Endothelial cell of umbilical vein (primary cell): Measurements from ENCODE around the gene ARV1. TPM values are rescaled to one million over a fixed set of nuclear protein-coding genes. Genes with fewer than 3 reads are reported as not detected.

ENCODE experiments used
- BruUV-seq: library from RNA; stranded (reverse); fragments of 400-500 nt; replicated peaks from 2 replicates; lab custom pipeline; 2021; lab: Mats Ljungman, UMichigan
- CTCF ChIA-PET: fragments of 300-600, 350-600 bp; sonication (Branson Sonifier 250); formaldehyde crosslinking; loops from one replicate; lab custom pipeline; 2021; ENCODE audit warnings: antibody characterized with exemption, inconsistent platforms; lab: Charles Lee
- POLR2A ChIA-PET: fragments of 300-600, 350-600 bp; sonication (Branson Sonifier 250); formaldehyde crosslinking; loops from one replicate; lab custom pipeline; 2021; ENCODE audit warnings: antibody characterized with exemption, inconsistent platforms; lab: Charles Lee
- DNase-seq: peaks from one replicate; pipeline ENCODE4 v3.0.0-alpha.2; 2011; ENCODE audit warnings: low read depth, low spot score
- FAIRE-seq: peaks from 2 replicates; lab custom pipeline; 2011; peaks lifted over from hg19 to GRCh38; lab: Jason Lieb, UNC
- H2AFZ ChIP-seq: 2 replicates; pipeline ENCODE4 v1.6.0; 2012; ENCODE audit warnings: low read depth, low read length, control low read depth, inconsistent platforms
- H3K27ac ChIP-seq: 2 replicates; pipeline ENCODE4 v1.5.1; 2011; ENCODE audit warnings: low read depth, mild to moderate bottlenecking, control low read depth, low read length, moderate library complexity; ENCODE audit not compliant: insufficient read depth
- H3K27me3 ChIP-seq, 2 experiments: 2 replicates each; pipeline versions ENCODE4 v1.6.0 to v1.6.1; 2011; ENCODE audit warnings: low read length in 2 of 2, mixed read lengths in 1 of 2; ENCODE audit not compliant: control insufficient read depth in 2 of 2, insufficient read depth in 2 of 2
- H3K36me3 ChIP-seq, 2 experiments: 2 replicates in 1 of 2; 3 replicates in 1 of 2; pipeline ENCODE4 v1.5.1; 2011; ENCODE audit warnings: low read length in 2 of 2, mild to moderate bottlenecking in 1 of 2, moderate library complexity in 1 of 2; ENCODE audit not compliant: control insufficient read depth in 2 of 2, insufficient read depth in 2 of 2; ENCODE audit errors: extremely low read depth in 1 of 2
- H3K4me1 ChIP-seq: 3 replicates; pipeline ENCODE4 v1.5.1; 2011; ENCODE audit warnings: mild to moderate bottlenecking, low read length; ENCODE audit not compliant: control insufficient read depth, insufficient read depth; ENCODE audit errors: extremely low read depth
- H3K4me2 ChIP-seq: 2 replicates; pipeline ENCODE4 v1.6.1; 2011; ENCODE audit warnings: low read length, control low read depth, mixed read lengths; ENCODE audit not compliant: insufficient read depth
- H3K4me3 ChIP-seq, 3 experiments: fragments of 200-600 bp in 1 of 3; sonication (generic), shearing (Covaris generic) in 1 of 3; replicated peaks in 1 of 3; 2 replicates each; pipeline ENCODE4 v1.5.1; 2011 to 2016; ENCODE audit warnings: control low read depth in 3 of 3, low read length in 3 of 3, mild to moderate bottlenecking in 2 of 3, inconsistent platforms in 1 of 3, low read depth in 1 of 3, moderate library complexity in 1 of 3; ENCODE audit not compliant: insufficient read depth in 1 of 3
- H3K79me2 ChIP-seq: 2 replicates; pipeline ENCODE4 v1.6.0; 2012; ENCODE audit warnings: low read length, inconsistent platforms; ENCODE audit not compliant: control insufficient read depth, insufficient read depth
- H3K9ac ChIP-seq: replicated peaks from 2 replicates; pipeline ENCODE3; 2011; ENCODE audit warnings: low read length, control low read depth; ENCODE audit not compliant: insufficient read depth; ENCODE audit errors: extremely low read depth
- H3K9me1 ChIP-seq: replicated peaks from 3 replicates; pipeline ENCODE4 v1.6.0; 2011; ENCODE audit warnings: mild to moderate bottlenecking, low read length; ENCODE audit not compliant: control insufficient read depth, insufficient read depth; ENCODE audit errors: extremely low read depth
- H3K9me3 ChIP-seq: replicated peaks from 2 replicates; pipeline ENCODE4 v1.5.1; 2012; ENCODE audit warnings: low read length, inconsistent platforms; ENCODE audit not compliant: control insufficient read depth, insufficient read depth
- H4K20me1 ChIP-seq: replicated peaks from 2 replicates; pipeline ENCODE3; 2011; ENCODE audit warnings: mild to moderate bottlenecking, low read length; ENCODE audit not compliant: control insufficient read depth, insufficient read depth; ENCODE audit errors: extremely low read depth
- CTCF ChIP-seq, 2 donors: IDR thresholded peaks; 1 replicate in 1 of 2; 2 replicates in 1 of 2; pipeline ENCODE4 v1.5.1; 2011; ENCODE audit warnings: low read length in 2 of 2, mild to moderate bottlenecking in 2 of 2, moderate library complexity in 2 of 2, control low read depth in 1 of 2, inconsistent platforms in 1 of 2, low read depth in 1 of 2; ENCODE audit not compliant: insufficient read depth in 1 of 2; ENCODE audit errors: extremely low read depth in 1 of 2
- EZH2 ChIP-seq: IDR thresholded peaks from 2 replicates; pipeline ENCODE4 v1.6.1; 2012; ENCODE audit warnings: borderline replicate concordance, low read depth, mild to moderate bottlenecking, moderate library complexity, low read length, inconsistent platforms; ENCODE audit not compliant: severe bottlenecking
- FOS ChIP-seq: IDR thresholded peaks from 2 replicates; pipeline ENCODE4 v1.6.1; 2011; ENCODE audit warnings: mild to moderate bottlenecking, low read length, moderate library complexity, borderline replicate concordance; ENCODE audit not compliant: insufficient read depth
- GATA2 ChIP-seq: IDR thresholded peaks from 2 replicates; pipeline ENCODE4 v1.7.0; 2011; ENCODE audit warnings: low read depth, mild to moderate bottlenecking, moderate library complexity, mixed read lengths, low read length; ENCODE audit not compliant: insufficient read length, insufficient read depth
- JUN ChIP-seq: IDR thresholded peaks from 2 replicates; pipeline ENCODE4 v1.6.1; 2011; ENCODE audit warnings: borderline replicate concordance, low read depth; ENCODE audit not compliant: insufficient read length, insufficient read depth
- MAX ChIP-seq: IDR thresholded peaks from 2 replicates; pipeline ENCODE4 v1.6.1; 2011; ENCODE audit not compliant: insufficient read depth, insufficient read length
- MYC ChIP-seq: IDR thresholded peaks from one replicate; pipeline ENCODE4 v1.6.1; 2011; ENCODE audit warnings: mild to moderate bottlenecking, low read depth, low read length
- POLR2A ChIP-seq: IDR thresholded peaks from 2 replicates; pipeline ENCODE4 v1.6.1; 2012; ENCODE audit warnings: low read depth, mild to moderate bottlenecking, control low read depth, low read length
- POLR2AphosphoS5 ChIP-seq: IDR thresholded peaks from 2 replicates; pipeline ENCODE4 v1.6.1; 2012; ENCODE audit warnings: low read depth, mild to moderate bottlenecking, control low read depth, low read length, moderate library complexity; ENCODE audit not compliant: insufficient read depth
- dilution Hi-C: fragments of 300-500 bp; cut with MboI; formaldehyde crosslinking; loops from one replicate; pipeline ENCODE4 v1.15.0; 2019; ENCODE audit warnings: low sequenced_read_pairs; ENCODE audit not compliant: extremely low pct_ligation_motif_present
- intact Hi-C: fragments of 100-400 bp; cut with micrococcal nuclease; formaldehyde crosslinking; loops from one replicate; pipeline ENCODE4 v1.10.0; 2022
- polyA plus RNA-seq, 4 experiments: library from polyadenylated mRNA; depleted of rRNA in 3 of 4; stranded (reverse) in 3 of 4; unstranded in 1 of 4; fragments of >200 nt; gene quantifications; 2 replicates each; pipeline versions ENCODE4 v1.2.1 to v1.2.3, GENCODE V29; 2011 to 2012; ENCODE audit warnings: missing spikeins in 1 of 4
- total RNA-seq: library from RNA; stranded (reverse); gene quantifications from 2 replicates; pipeline ENCODE4 v1.2.3, GENCODE V29; 2021

Gene ARV1
- total and polyA plus RNA-seq, 2 donors (not counting 3 experiments of a cell fraction or from before 2014, with no cell fraction given): 10.7 to 14.0 TPM

- Histone ChIP-seq H3K27ac (no peak overlapping the region), H3K36me3 (no peaks in the 10 kb centered on the region), H3K27me3 (no peaks in the 10 kb centered on the region), H2AFZ (no peak overlapping the region), H3K9me1 (no peaks in the 10 kb centered on the region), H3K9me3 (no peaks in the 10 kb centered on the region), H3K4me2 (no peak overlapping the region), H3K79me2 (peaks cover 3% of the 10 kb centered on the region), H3K9ac (no peak overlapping the region), H4K20me1 (no peaks in the 10 kb centered on the region), H3K4me3 (no peak overlapping the region), H3K4me1 (peaks cover 8% of the 10 kb centered on the region)
- no TSS peak for BruUV-seq
- TF ChIP-seq EZH2 (no peak), POLR2AphosphoS5 (no peak), GATA2 (no peak), MYC (no peak), POLR2A (no peak), CTCF (IDR thresholded peaks at IDR 0.05; ENCODE audit: extremely low read depth in 1 of 2, insufficient read depth in 1 of 2, low read depth in 1 of 2, low read length in 2 of 2) (no peak), MAX (no peak), JUN (no peak), FOS (no peak)
- POLR2A ChIA-PET: no interaction called here
- no peak for FAIRE-seq
- no peak for DNase-seq
- intact Hi-C loops: loop anchor here (10.0 kb wide), 1 partner anchor 633 kb away; no protein-coding TSS in a partner anchor
- dilution Hi-C loops: no loop called here
- CTCF ChIA-PET: no interaction called here
Observed at GRCh38 chr1:230971771-230972170, 7.1 kb upstream of the ARV1 start.
